GM18870 (cell line): Measurements from ENCODE around the gene FSIP1.

Experiments used
- ATAC-seq: cut with Tn5 transposase; IDR thresholded peaks from one replicate; pipeline ENCODE4 v1.9.1; 2021; ENCODE audit warnings: moderate library complexity; ENCODE audit not compliant: unreplicated experiment

The FSIP1 gene

GRCh38 chr15:39651881-39652280, 130.8 kb downstream of the FSIP1 start:
- ATAC-seq = no peak

- ATAC-seq = no peak
Observed at GRCh38 chr15:39651295-39651694, 131.3 kb downstream of the FSIP1 start.

- no peak for ATAC-seq
Observed at GRCh38 chr15:39649757-39650156, 132.9 kb downstream of the FSIP1 start.

- no peak for ATAC-seq
Observed at GRCh38 chr15:39646425-39646824, 136.2 kb downstream of the FSIP1 start.

- ATAC-seq = no peak
Observed at GRCh38 chr15:39645976-39646257, 136.7 kb downstream of the FSIP1 start.

GRCh38 chr15:39645138-39645975, 137.3 kb downstream of the FSIP1 start:
- no peak for ATAC-seq

- ATAC-seq = no peak
Observed at GRCh38 chr15:39644136-39644535, 138.5 kb downstream of the FSIP1 start.

- ATAC-seq = no peak
Observed at GRCh38 chr15:39643727-39644126, 138.9 kb downstream of the FSIP1 start.

GRCh38 chr15:39642011-39642640, 140.5 kb downstream of the FSIP1 start:
- no peak for ATAC-seq

GRCh38 chr15:39641191-39641889, 141.3 kb downstream of the FSIP1 start:
- no peak for ATAC-seq

- no peak for ATAC-seq
Observed at GRCh38 chr15:39640665-39641064, 142.0 kb downstream of the FSIP1 start.

- no peak for ATAC-seq
Observed at GRCh38 chr15:39639037-39639436, 143.6 kb downstream of the FSIP1 start.

GRCh38 chr15:39638041-39638440, 144.6 kb downstream of the FSIP1 start:
- no peak for ATAC-seq

GRCh38 chr15:39631357-39631756, 151.3 kb downstream of the FSIP1 start:
- no peak for ATAC-seq

GRCh38 chr15:39629906-39630305, 152.7 kb downstream of the FSIP1 start:
- no peak for ATAC-seq

- no peak for ATAC-seq
Observed at GRCh38 chr15:39629371-39629770, 153.3 kb downstream of the FSIP1 start.

- ATAC-seq = no peak
Observed at GRCh38 chr15:39628546-39629257, 153.9 kb downstream of the FSIP1 start.

- ATAC-seq = no peak
Observed at GRCh38 chr15:39628144-39628508, 154.5 kb downstream of the FSIP1 start.

- ATAC-seq = no peak
Observed at GRCh38 chr15:39627451-39628143, 155.0 kb downstream of the FSIP1 start.

GRCh38 chr15:39625856-39626255, 156.8 kb downstream of the FSIP1 start:
- ATAC-seq = no peak

GRCh38 chr15:39625451-39625850, 157.2 kb downstream of the FSIP1 start:
- no peak for ATAC-seq
